Measurements from ENCODE around the gene A3GALT2. TPM values are rescaled to one million over a fixed set of nuclear protein-coding genes. Genes with fewer than 3 reads are reported as not detected.
A peak's percentile ranks its signal among the peaks of the same experiment; 100 is the strongest.

The A3GALT2 gene
- total RNA-seq, 1 donor from 2014 or later = 0.71 TPM

GRCh38 chr1:33297911-33298622 is 22.8 kb downstream of the A3GALT2 start:
- H3K4me3 Mint-ChIP-seq (ENCODE audit: unreplicated experiment) = no peak overlapping the region
- no peak for DNase-seq
- peaks cover 12% of the 10 kb centered on the region for H3K27me3 Mint-ChIP-seq (ENCODE audit: unreplicated experiment)
- H3K36me3 Mint-ChIP-seq (ENCODE audit: unreplicated experiment) = peaks cover 5% of the 10 kb centered on the region
- TF ChIP-seq CTCF (IDR thresholded peaks at IDR 0.05; ENCODE audit: partially characterized antibody, unreplicated experiment) = no peak
- H3K9me3 Mint-ChIP-seq (ENCODE audit: unreplicated experiment) = peaks cover 2% of the 10 kb centered on the region
- H3K27ac Mint-ChIP-seq (ENCODE audit: unreplicated experiment) = no peak overlapping the region
- peaks cover 8% of the 10 kb centered on the region for H3K4me1 Mint-ChIP-seq (ENCODE audit: low read depth, unreplicated experiment)

GRCh38 chr1:33296824-33297223 is 24.1 kb downstream of the A3GALT2 start:
- peak overlapping the region; percentile 46 for H3K27ac Mint-ChIP-seq (ENCODE audit: unreplicated experiment)
- peaks cover 8% of the 10 kb centered on the region for H3K4me1 Mint-ChIP-seq (ENCODE audit: low read depth, unreplicated experiment)
- peaks cover 9% of the 10 kb centered on the region for H3K36me3 Mint-ChIP-seq (ENCODE audit: unreplicated experiment)
- peaks cover 12% of the 10 kb centered on the region for H3K27me3 Mint-ChIP-seq (ENCODE audit: unreplicated experiment)
- no peak for TF ChIP-seq CTCF (IDR thresholded peaks at IDR 0.05; ENCODE audit: partially characterized antibody, unreplicated experiment)
- H3K4me3 Mint-ChIP-seq (ENCODE audit: unreplicated experiment) = no peak overlapping the region
- H3K9me3 Mint-ChIP-seq (ENCODE audit: unreplicated experiment) = peaks cover 2% of the 10 kb centered on the region
- no peak for DNase-seq

DNA sequence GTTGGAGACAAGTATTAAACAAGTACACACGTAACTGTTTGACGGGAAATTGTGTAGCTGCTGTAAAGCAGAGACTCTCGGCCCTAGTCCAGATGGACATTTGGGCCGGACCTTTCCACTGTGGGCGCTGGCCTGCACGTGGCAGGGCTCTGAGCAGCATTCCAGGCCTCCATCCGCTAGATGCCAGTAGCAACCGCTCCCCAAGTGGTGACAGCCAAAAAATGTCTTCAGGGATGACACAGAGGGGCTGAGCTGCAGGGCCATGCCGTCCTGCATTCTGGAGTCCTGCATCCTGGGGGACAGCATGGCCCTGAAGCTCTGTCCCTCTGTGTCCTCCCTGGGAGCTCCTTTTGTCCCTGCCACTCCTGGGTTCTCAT is 24.8 kb downstream of the A3GALT2 start:
- no peak for DNase-seq
- peaks cover 2% of the 10 kb centered on the region for H3K9me3 Mint-ChIP-seq (ENCODE audit: unreplicated experiment)
- peaks cover 9% of the 10 kb centered on the region for H3K36me3 Mint-ChIP-seq (ENCODE audit: unreplicated experiment)
- no peak overlapping the region for H3K4me3 Mint-ChIP-seq (ENCODE audit: unreplicated experiment)
- peaks cover 8% of the 10 kb centered on the region for H3K4me1 Mint-ChIP-seq (ENCODE audit: low read depth, unreplicated experiment)
- peaks cover 12% of the 10 kb centered on the region for H3K27me3 Mint-ChIP-seq (ENCODE audit: unreplicated experiment)
- no peak for TF ChIP-seq CTCF (IDR thresholded peaks at IDR 0.05; ENCODE audit: partially characterized antibody, unreplicated experiment)
- no peak overlapping the region for H3K27ac Mint-ChIP-seq (ENCODE audit: unreplicated experiment)

- no peak overlapping the region for H3K27ac Mint-ChIP-seq (ENCODE audit: unreplicated experiment)
- H3K4me3 Mint-ChIP-seq (ENCODE audit: unreplicated experiment) = no peak overlapping the region
Observed at GRCh38 chr1:33295450-33296081, 25.3 kb downstream of the A3GALT2 start.

More at GRCh38 chr1:33295450-33296081, 25.3 kb downstream of the A3GALT2 start:
- TF ChIP-seq CTCF (IDR thresholded peaks at IDR 0.05; ENCODE audit: partially characterized antibody, unreplicated experiment) = peak; percentile 99
- Mint-ChIP-seq H3K36me3 (ENCODE audit: unreplicated experiment) (peaks cover 9% of the 10 kb centered on the region), H3K4me1 (ENCODE audit: low read depth, unreplicated experiment) (peaks cover 8% of the 10 kb centered on the region), H3K9me3 (ENCODE audit: unreplicated experiment) (peaks cover 2% of the 10 kb centered on the region), H3K27me3 (ENCODE audit: unreplicated experiment) (peaks cover 12% of the 10 kb centered on the region)
- peak; percentile 95 for DNase-seq

All from glutamatergic neuron (in vitro differentiated cells).